GM19025 (cell line): ENCODE data around the gene PRR36.
"Not testable (repeated sequence)": the region's sequence is repeated elsewhere in the genome, so short reads cannot be mapped to it uniquely, and the experiment has no call there.

ENCODE experiments used
- ATAC-seq: cut with Tn5 transposase; IDR thresholded peaks from one replicate; pipeline ENCODE4 v1.9.1; 2021; ENCODE audit warnings: mild to moderate bottlenecking, low read depth, moderate library complexity; ENCODE audit not compliant: unreplicated experiment

PRR36 gene

DNA sequence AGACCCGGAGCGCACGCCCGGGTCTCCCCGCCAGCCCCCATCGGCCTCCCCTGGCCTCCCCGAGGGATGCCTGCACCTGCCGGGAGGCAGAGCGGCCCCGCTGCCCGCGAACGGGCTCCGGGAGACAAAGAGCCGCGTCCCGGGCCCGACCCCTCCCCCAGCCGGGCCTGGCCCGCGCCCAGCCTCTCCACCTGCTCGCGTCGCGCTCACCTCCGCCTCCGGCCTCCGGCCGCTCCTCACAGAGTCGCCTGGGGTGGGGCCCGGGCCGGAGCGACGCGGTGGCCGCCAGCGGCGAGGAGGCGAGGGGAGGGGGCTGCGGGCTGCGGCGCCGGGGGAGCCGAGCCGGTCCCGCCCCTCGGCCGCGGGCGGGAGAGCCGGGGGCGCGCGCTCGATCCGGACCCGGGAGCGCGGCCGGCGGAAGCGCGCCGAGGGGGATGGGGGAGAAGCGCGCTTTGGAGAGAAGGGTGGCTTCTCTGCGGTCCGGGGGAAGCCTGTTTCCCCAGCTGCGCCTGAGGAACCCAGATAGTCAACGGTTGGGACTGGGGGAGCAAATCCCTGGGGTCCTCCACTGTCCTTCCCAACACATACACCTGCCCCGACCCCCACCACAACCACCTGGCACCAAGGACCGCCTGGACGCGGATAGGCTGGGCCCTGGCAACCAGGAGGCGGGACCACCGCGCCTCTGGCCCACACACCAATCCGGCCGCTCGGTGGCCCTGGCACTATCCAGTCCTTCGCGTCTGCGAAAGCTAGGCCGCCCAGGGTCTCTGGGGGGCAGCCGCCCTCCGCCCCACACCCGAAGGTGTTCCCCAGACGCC lies at the start of gene PRR36:
Gene PRR36, minus strand, starts transcription at position 315 of the 821 bp plus-strand sequence. CDS start 701 bp downstream, outside the sequence.
- ATAC-seq, result no peak

GRCh38 chr19:7923295-7924191 lies 49.4 kb upstream of the PRR36 start:
- no peak for ATAC-seq

- ATAC-seq, result no peak
Measured at GRCh38 chr19:7922836-7923195, 48.6 kb upstream of the PRR36 start.

- ATAC-seq, result no peak
Measured at GRCh38 chr19:7921967-7922835, 48.0 kb upstream of the PRR36 start.

DNA sequence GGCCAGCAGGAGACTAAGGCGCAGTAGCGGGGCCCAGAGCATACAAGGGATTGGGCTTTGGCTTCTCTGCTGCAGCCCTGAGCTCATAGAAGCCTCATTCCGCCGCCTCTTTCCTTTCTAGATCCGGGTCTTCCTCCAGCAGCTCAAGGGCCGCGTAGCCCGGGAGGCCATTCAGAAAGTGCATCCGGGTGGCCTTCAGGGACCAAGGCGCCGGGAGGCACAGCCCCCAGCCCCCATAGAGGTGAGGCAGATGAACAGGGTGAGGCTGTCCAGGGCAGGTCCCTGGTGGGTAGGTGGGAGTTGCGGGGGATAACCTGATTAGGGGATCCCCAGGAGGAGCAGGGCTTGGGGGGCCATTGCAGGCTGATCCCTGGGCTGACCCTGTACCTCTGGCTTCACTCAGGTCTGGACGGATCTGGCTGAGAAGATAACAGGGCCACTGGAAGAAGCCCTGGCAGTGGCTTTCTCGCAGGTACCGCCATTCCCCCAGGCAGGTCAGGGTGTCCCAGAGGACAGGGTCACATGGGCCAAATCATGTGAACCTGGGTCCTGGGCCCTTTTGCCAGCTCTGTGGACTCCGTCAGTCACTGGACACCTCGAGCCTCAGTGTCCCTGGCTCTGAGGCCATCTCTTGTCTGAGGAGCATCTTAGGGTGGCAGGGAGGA lies 47.2 kb upstream of the PRR36 start:
- ATAC-seq, result no peak

DNA sequence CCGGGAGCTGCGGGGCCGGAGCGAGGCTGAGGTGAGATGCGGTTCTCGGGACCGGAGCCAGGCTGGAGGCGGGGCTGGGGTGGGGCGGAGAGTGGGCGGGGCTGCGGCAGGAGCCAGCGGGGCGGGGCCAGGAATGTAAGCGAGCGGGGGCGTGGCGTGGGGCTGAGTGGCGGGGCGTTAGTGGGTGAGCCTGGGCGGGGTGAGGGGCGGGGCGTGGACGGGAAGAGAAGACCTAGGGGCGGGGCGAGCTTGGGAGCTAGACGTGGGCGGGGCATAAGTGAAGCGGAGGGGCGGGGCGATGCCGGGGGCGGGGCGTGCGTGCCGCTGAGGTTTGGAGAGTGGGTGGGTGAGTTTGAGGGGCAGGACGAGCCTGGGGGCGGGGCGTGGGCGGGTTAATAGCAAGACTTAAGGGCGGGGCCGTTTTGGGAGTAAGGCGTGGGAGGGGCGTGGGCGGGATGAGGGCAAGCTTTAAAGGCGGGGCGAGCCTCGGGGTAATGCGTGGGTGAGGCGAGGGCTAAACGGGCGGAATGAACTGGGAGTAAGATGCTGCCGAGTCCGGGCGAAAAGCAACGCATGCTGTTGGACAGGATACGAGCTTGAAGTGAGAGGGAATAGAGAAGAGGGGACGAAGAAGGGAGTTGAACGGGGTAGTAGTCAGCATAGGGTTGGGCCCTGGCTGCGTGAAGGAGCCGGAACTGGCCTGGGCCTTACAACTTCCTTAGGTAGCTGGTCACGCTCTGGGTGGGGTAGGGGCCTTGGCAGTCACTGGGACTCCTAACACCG lies 46.5 kb upstream of the PRR36 start:
- ATAC-seq, result peak; percentile 40

DNA sequence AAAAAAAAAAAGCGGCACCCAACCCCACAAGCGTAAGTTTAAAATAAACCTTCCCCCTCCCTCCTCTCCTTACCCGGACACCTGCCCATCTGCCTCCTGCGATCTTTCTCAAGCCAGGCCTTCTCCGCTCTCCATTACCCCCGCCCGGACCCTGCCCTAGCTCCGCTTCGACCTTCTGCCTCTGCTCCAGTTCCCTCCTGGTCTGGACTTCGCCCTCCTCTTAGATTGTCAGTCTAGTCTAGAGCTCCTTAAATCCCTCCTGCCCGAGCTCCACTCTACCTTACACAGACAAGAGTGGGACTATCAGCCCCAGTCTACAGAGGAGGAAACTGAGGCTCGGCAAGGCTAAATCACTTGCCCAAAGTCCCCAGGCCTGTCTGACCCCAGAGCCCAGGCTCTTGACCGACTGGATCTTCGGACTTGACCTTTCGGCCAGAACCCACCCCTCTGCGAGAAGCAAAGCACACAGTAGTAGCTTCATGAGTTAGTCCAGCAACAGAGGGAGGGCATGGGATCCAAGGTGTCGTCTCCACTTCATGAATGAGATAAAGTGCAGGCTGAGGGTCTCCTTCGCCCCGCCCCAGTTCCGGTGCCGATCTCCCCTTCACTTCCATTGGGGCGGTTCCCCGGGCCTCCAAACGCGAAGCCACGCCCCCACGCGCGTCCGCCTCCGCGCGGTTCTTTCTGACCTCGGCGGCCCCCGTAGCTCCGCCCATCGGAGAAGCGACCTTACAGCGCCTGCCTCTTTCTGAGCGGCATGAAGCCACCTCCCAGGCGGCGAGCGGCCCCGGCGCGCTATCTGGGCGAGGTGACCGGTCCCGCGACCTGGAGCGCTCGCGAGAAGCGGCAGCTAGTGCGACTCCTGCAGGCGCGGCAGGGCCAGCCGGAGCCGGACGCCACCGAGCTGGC lies 45.7 kb upstream of the PRR36 start, which contains the start of gene SNAPC2:
Gene SNAPC2, plus strand, starts transcription at position 729 of the 909 bp plus-strand sequence. Its CDS starts 29 bp downstream, at position 758.
- ATAC-seq, result peak; percentile 55

DNA sequence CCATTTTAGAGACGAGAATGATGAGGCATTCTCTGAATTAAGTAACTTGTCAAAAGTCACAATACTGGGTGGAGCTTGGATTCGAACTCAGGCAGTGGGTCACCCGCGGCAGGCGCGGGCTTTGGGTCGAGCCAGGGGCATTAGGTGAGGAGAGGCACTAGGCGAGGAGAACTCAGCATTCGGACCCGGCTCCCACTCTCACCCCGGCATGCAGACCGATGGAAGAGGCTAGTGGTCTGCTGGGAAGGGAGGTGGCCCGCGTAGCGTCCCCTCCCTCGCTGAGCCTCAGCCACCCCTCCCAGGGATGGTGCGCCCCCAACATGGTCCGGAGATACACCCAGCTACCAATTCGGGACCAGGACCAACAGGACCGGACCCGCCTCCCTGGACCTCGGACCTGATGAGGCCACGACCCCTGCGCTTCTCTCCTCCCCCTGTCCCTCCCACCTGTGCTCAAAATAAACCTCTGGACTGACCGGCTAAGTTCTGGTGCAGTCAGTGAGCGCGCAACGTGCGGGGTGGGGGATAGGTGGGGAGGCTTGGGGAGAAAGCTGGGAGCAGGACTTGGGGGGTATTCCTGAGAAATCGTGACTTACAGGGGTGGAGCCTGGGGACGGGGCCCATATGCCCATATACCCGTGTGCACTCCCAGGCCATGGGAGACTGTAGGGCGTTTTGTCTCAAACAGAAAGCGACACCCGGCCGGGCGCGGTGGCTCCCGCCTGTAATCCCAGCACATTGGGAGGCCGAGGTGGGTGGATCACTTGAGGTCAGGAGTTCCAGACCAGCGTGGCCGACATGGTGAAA lies 44.6 kb upstream of the PRR36 start:
- no peak for ATAC-seq

GRCh38 chr19:7918062-7918614 lies 43.9 kb upstream of the PRR36 start:
- not testable (repeated sequence) for ATAC-seq

DNA sequence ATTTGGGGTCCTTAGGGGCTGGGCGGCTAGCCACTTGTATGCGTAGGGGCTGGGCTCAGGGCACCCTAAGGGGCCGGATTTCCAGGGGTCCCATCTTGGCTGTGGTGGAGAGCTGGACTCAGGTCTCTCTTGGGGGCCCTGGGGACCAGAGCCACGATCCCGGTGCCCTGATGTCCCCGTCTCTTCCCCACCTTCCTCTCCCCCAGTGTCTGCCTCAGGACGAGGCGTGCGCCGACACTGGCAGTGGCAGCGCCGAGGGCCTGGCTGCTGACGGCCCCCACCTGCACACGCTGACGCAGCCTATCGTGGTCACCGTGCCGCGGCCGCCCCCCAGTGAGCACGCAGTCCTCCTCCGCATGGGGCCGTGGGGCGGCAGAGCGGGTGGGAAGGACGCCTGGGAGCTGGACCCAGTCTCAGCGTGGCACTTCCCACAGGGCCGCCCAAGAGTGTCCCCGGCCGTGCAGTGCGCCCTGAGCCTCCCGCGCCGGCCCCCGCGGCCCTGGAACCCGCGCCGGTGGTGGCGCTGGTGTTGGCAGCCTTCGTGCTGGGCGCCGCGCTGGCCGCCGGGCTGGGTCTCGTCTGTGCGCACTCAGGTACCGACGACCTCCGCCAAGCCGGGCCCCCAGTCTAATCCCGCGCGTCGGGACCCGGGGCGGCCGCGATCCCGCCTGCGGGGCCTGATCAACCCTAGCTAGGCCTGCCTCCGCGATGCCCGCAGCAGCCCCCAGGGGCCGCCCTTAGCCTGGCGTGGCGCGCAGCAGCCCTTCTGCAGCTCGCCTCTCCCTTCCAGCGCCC lies 43.3 kb upstream of the PRR36 start:
- ATAC-seq, result no peak

DNA sequence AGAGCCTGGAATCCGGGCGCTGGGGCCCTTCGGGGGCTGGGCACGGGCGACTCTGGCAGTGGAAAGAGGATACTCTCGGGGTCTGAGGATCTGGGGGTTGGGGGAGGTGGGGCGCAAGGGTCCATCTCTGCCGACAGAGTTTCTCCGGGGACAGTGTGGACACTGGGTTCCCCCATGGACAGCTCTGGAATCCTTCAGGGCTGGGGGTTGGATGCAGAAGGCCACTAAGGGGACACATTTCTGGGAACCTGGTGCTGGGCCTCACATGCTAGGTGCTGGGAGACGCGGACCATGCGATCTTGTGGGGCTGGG lies 42.7 kb upstream of the PRR36 start:
- no peak for ATAC-seq

DNA sequence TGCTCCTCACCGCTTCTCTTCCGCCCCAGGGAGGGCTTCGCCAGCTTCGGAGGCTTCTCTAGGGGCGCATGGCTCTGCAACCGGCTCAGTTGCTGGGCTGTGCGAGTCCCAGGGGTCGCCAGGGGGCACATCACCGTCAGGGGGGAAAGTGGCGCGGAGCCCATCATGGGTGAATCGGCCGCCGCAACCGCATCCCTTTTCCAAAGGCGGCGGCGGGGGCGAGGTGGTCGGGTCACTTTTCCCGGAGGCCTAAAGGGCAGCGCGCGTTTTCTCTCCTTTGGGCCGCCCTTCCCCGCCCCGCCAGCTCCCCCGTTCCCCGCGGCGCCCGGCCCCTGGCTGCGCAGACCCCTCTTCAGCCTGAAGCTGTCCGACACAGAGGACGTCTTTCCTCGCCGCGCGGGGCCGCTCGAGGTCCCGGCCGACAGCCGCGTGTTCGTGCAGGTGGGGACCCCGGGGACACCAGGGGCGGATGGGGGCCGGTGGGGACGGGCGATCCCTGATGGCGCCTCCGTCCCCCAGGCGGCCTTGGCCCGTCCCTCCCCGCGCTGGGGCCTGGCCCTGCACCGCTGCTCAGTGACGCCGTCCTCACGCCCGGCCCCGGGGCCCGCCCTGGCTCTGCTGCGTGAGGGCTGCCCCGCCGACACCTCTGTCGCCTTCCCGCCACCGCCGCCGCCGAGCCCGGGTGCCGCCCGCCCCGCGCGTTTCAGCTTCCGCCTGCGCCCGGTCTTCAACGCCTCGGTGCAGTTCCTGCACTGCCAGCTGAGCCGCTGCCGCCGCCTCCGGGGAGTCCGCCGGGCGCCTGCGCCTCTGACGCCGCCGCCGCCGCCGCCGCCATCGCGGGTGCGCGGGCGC lies 42.1 kb upstream of the PRR36 start:
- ATAC-seq, result no peak

GRCh38 chr19:7915250-7916102 lies 41.3 kb upstream of the PRR36 start:
- ATAC-seq, result no peak

DNA sequence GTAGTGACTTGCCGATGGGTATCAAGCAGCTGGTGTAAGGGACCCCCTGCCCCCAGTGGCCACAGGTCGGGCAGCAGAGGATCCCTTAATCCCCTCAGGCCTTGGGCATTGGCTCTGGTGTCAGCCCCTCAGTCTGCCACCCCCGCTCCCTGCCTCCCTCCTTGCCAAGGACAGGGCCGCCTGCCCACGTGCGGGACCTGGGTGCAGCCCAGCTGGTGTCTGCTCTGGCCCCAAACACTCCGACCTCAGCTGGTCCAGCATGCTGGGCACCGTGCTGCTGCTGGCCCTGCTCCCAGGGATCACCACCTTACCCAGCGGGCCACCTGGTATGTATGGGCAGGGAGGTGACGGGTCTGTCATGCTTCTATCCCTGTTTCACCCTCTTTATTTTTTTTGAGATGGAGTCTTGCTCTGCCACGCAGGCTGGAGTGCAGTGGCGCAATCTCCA lies 40.4 kb upstream of the PRR36 start, which contains the start of gene TGFBR3L:
Gene TGFBR3L, plus strand, starts transcription at position 233 of the 448 bp plus-strand sequence.
- no peak for ATAC-seq
